GM12878 (cell line): Measurements from ENCODE around the gene SRPX2.

ENCODE experiments used
- RCOR1 ChIP-seq: conservative IDR thresholded peaks from 2 replicates; pipeline ENCODE4 v1.6.1; 2012; ENCODE audit warnings: low read depth, low read length, improper control_type of control experiment
- SP1 ChIP-seq: IDR thresholded peaks from one replicate; pipeline ENCODE4 v1.6.1; 2011; ENCODE audit warnings: low read depth, low read length
- TF ChIP-seq, protein P1 (sequence below): IDR thresholded peaks from 2 replicates; pipeline ENCODE4 v1.6.1; 2011; ENCODE audit warnings: mild to moderate bottlenecking, low read depth, low read length, moderate library complexity; ENCODE audit not compliant: insufficient replicate concordance
- TF ChIP-seq, protein P2 (sequence below), 3 experiments: IDR thresholded peaks in 2 of 3; conservative IDR thresholded peaks in 1 of 3; 2 replicates each; pipeline ENCODE4 v1.5.1; 2011; ENCODE audit warnings: low read depth in 3 of 3, low read length in 3 of 3, mild to moderate bottlenecking in 3 of 3, control low read depth in 2 of 3, moderate library complexity in 2 of 3, inconsistent platforms in 1 of 3, mixed read lengths in 1 of 3; ENCODE audit not compliant: control insufficient read depth in 2 of 3, insufficient read depth in 1 of 3; ENCODE audit errors: extremely low read depth in 1 of 3

DNA sequence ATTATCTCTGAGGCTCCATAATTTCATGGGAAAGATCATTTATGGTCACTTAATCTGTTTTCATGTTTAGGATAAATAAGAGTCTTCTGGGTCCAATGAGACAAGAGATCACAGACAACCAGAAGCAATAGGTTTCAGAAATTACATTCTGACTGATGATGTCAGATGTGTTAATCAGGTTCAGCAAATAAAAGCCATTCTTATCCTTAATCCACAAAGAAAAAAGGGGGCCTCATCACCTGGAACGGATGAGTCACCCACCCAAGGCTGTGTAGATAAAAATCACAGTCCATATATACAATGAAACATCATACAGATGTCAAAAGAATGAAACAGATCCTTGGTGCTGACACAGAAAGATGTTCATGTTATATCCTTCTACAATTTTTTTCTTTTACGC is 51.3 kb downstream of the SRPX2 start:
- TF ChIP-seq, protein P1, sequence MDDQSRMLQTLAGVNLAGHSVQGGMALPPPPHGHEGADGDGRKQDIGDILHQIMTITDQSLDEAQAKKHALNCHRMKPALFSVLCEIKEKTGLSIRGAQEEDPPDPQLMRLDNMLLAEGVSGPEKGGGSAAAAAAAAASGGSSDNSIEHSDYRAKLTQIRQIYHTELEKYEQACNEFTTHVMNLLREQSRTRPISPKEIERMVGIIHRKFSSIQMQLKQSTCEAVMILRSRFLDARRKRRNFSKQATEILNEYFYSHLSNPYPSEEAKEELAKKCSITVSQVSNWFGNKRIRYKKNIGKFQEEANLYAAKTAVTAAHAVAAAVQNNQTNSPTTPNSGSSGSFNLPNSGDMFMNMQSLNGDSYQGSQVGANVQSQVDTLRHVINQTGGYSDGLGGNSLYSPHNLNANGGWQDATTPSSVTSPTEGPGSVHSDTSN: no peak
- no peak for TF ChIP-seq RCOR1
- no peak for TF ChIP-seq SP1
- TF ChIP-seq, protein P2, sequence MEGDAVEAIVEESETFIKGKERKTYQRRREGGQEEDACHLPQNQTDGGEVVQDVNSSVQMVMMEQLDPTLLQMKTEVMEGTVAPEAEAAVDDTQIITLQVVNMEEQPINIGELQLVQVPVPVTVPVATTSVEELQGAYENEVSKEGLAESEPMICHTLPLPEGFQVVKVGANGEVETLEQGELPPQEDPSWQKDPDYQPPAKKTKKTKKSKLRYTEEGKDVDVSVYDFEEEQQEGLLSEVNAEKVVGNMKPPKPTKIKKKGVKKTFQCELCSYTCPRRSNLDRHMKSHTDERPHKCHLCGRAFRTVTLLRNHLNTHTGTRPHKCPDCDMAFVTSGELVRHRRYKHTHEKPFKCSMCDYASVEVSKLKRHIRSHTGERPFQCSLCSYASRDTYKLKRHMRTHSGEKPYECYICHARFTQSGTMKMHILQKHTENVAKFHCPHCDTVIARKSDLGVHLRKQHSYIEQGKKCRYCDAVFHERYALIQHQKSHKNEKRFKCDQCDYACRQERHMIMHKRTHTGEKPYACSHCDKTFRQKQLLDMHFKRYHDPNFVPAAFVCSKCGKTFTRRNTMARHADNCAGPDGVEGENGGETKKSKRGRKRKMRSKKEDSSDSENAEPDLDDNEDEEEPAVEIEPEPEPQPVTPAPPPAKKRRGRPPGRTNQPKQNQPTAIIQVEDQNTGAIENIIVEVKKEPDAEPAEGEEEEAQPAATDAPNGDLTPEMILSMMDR (IDR thresholded peaks at IDR 0.05 in 2 of 3, conservative IDR thresholded peaks at IDR 0.05 in 1 of 3; ENCODE audit: control insufficient read depth in 2 of 3, extremely low read depth in 1 of 3, insufficient read depth in 1 of 3, low read depth in 3 of 3, low read length in 3 of 3): no peak
